ENCODE measurements around the gene FZR1.
"Not testable (repeated sequence)": the region's sequence is repeated elsewhere in the genome, so short reads cannot be mapped to it uniquely, and the experiment has no call there.

Gene FZR1

GRCh38 chr19:3497757-3498520, 8.2 kb upstream of the FZR1 start:
- DNase-seq: no peak

GRCh38 chr19:3499738-3500428, 6.2 kb upstream of the FZR1 start:
- DNase-seq: no peak

DNA sequence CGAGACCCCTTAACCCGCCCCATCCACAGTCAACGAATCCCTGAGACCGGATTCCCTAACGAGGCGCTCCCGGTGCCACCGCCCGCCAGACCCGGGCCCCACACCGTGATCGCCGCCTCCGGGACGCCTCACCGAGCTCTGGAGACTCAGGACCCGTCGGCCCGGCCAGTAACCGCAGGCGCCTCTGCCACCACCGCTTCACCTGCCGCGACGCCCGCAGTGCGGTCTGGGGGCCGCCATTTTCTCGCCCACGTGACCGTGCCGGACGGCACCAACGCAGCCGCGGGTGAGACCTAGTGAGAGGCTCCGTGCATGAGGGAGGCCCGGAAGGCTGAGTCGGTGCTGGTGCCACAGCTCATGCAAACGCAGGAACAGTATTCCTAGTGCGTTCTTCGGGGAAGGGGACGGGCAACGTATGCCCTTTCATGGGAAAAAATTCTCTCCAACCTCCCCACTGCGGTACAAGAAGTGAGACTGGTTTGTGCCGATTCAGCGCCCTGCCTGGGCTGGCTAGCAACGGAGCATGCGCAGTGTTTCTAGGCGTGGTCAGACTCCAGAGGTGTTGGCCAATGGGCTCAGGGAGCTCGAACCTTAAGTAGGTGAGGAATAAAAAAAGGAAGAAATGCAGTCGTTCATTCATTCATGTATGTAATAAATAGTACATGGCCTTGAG, 5.5 kb upstream of the FZR1 start, which contains the start of gene DOHH:
DOHH (minus strand) TSS at position 246 of the 673 bp plus-strand sequence. CDS start 3,860 bp downstream, outside the sequence.
- peak; percentile 99 for DNase-seq

GRCh38 chr19:3501780-3502179, 4.3 kb upstream of the FZR1 start:
- DNase-seq: no peak

DNA sequence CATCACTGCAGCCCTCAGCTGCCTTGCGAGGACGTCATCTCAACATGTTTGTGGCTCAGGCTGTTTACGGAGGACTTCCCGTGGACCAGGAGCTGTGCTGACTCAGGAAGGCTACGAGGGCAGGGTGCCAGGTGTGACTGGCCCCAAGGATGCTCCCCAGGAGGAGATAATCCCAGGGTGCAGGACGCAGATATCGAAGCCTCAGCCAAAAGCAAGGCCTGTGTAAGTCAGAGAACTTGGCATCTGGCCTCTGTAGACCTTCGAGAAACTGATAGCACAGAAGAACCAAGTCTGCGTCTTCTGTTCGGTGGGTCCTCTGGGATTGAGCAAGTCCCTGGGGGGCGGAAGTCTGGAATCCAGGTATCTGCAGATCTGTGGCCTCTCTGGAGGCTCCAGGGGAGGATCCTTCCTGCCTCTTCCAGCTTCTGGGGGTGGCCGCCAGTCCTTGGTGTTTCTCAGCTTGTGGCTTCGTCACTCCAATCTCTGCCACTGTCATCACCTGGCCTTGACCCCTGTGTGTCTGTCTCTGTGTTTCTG, 3.0 kb upstream of the FZR1 start:
- DNase-seq: peak; percentile 42

DNA sequence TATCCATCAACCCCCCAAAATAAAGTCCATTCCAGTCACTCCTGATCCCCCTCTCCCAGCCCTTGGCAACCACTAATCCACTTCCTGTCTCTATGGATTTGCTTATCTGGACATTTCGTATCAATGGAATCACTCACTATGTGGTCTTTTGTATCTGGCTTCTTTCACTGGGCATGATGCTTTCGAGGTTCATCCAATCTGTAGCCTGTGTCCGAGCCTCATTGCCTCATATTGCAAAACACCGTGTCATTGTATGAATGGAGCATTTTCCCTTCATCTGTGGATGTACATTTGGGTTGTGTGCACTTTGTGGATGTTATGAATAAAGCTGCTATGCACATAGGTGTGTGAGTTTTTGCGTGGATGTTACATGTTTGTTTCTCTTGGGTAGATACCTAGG, 1.4 kb upstream of the FZR1 start:
- peak; percentile 30 for DNase-seq

GRCh38 chr19:3506384-3507340, 551 bp downstream of the FZR1 start:
- DNase-seq: peak; percentile 47

DNA sequence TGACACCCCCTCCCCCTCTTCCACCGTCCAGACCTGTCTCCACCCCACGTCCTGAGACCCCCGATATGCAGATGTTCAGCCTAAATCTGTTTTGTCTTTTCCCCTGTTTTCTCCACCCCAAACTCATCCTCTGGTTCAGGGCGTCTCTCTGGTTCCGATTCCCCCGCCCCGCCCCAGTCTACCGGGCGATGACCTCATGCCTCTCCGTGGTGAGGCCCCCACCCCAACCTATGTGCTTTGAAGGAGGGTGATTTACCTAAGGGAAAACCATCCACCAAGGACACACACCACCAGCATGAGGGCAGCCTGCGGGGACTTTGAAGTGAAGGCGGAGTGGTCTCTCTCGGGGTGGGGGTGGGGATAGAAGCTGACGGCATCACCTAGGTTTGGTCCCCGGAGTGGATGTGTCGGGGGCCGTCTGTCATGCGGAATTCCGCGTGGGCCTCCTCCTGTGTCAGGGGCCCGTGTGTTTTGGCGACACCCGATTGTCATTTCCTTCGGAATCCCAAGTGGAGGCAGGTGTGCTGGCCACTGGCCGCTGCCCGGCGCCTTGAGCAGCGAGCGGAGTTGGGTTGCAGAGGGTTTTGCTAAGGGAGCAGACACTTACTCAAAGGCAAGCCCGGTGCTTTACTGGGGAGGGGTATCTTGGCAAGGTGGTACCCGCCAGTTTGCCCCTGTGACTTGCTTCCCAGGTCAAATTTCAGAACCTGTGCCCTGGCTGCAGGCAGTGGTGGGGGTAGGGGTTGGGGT, 1.4 kb downstream of the FZR1 start:
- no peak for DNase-seq

DNA sequence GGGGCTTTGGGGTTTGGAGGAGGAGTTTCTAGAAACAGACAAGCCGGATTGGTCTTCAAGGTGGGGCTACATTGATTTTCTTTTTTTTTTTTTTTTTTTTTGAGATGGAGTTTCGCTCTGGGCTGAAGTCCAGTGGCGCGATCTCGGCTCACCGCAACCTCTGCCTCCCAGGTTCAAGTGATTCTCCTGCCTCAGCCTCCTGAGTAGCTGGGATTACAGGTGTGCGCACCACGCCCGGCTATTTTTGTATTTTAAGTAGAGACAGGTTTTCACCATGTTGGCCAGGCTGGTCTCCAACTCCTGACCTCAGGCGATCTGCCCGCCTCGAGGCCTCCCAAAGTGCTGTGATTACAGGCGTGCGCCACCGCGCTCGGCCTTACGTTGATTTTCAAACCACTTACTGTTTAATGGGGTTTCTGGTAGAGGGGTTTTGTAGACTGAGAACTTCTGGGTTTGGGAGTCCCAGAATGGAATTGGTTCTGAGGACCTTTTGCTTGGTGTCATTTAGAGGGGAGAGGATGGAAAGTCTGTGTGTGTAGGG, 2.1 kb downstream of the FZR1 start:
- not testable (repeated sequence) for DNase-seq

GRCh38 chr19:3508771-3509535, 2.8 kb downstream of the FZR1 start:
- DNase-seq: no peak

DNA sequence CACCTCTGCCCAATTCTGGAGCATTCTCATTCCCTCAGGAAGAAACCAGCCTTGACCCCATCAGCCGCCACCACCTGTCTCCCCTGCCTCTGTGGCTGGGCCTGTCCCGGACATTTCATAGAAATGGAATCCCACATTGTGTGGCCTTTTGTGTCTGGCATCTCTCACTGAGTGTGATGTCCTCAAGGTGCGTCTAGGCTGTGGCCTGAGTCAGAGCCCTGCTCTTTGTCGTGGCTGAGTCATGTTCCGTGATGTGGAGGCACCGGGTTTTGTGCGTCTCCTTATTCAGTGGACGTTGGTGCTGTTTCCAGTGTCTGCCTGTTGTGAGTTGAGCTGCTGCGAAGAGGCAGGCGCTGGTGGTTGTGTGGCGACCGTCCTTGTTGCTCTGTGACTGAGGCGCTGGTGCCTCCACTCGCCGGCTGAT, 3.5 kb downstream of the FZR1 start:
- DNase-seq: no peak

GRCh38 chr19:3510727-3511126, 4.6 kb downstream of the FZR1 start:
- DNase-seq: no peak

GRCh38 chr19:3511506-3512251, 5.6 kb downstream of the FZR1 start:
- no peak for DNase-seq

GRCh38 chr19:3512562-3513228, 6.6 kb downstream of the FZR1 start:
- DNase-seq: no peak

DNA sequence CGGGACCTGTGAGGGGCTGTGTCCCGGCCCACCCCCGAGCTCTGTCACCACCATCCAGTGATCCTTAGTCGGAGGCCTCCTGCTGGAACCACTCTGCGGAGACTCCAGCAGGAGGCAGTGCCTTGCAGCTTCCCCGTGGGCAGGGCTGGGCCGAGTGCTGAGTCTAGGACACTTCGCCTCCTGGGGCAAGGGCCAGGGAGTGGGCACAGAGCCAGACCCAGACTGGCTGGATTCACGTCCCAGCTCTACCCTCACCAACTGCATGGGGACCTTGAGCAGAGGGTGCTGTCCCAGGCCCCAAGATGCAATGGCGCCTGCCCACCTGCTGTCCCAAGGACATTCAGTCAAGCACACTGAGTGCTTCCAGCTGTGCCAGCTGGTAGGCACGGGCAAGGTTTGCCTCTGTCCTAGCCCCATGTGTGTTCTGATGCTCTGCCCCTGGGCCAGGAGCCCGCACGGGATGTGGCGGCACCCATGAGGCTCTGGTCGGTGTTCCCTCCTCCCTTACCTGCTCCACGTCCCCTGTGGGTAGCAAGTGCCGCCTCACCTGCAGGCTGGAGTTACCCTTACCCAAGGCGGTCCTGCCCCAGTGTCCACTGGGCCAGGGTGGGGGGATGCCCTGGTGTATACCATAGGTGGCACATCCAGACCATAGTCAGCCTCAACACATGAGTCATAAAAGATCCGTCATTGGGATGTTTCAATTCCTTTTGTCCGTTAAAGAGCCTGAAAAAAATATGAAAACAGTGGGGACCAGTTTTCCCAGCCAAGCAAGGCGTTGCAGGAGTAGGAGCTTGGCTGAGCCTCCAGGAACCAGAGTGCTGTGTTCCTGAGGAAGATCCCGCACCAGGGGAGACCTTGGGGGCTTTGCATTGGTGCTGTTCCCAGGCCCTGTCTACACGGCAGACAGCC, 7.4 kb downstream of the FZR1 start:
- DNase-seq: no peak

- no peak for DNase-seq
These were observed 8.8 kb downstream of the FZR1 start for GRCh38 chr19:3514930-3515329.

GRCh38 chr19:3515891-3516422, 9.8 kb downstream of the FZR1 start:
- no peak for DNase-seq
